Kidney tubule cell (primary cell): Measurements from ENCODE around the gene EXOSC1.
"Not testable (repeated sequence)": the region's sequence is repeated elsewhere in the genome, so short reads cannot be mapped to it uniquely, and the experiment has no call there.

ENCODE experiments used
- DNase-seq: peaks from one replicate; pipeline ENCODE4 v3.0.0-alpha.2; 2018; ENCODE audit warnings: low spot score

Gene EXOSC1, protein sequence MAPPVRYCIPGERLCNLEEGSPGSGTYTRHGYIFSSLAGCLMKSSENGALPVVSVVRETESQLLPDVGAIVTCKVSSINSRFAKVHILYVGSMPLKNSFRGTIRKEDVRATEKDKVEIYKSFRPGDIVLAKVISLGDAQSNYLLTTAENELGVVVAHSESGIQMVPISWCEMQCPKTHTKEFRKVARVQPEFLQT

GRCh38 chr10:97445722-97446639, at the start of gene EXOSC1, which contains the start of gene ZDHHC16:
EXOSC1 (minus strand) TSS chr10:97446006; CDS start chr10:97445985, 21 bp downstream.
ZDHHC16 (plus strand) TSS chr10:97446175; CDS start chr10:97451676, 5,501 bp downstream.
- peak; percentile 97 for DNase-seq

DNA sequence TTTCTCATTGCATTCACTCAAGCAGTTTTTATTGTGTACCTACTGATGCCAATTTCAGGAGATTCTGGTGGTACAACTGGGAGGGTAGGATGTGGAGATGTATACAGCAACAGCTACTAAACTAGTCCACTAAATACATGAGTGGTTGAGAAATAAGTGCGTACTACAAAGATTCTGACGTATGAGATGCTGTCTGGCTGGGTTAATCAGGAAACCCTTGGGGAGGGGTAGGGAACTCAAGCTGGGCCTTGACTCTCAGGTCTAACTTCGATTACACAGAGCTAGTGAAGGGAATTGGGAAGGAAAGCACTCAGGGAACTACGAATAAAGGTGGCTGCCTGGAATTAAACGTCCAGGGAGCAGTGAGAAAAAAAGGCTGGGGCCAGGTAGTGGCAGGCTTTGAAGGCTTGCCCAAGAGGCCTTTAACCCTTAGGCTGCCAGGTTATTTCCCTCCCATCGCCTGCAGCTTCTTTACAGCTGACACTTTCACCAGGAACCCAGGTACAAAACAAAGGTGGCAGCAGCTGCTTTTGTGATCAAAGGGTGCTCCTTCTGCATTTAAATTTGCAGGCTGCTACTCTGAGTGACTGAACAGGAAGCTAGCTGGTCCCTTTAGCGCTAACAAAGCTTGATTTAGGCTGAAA, 49.2 kb upstream of the EXOSC1 start:
- peak; percentile 13 for DNase-seq

DNA sequence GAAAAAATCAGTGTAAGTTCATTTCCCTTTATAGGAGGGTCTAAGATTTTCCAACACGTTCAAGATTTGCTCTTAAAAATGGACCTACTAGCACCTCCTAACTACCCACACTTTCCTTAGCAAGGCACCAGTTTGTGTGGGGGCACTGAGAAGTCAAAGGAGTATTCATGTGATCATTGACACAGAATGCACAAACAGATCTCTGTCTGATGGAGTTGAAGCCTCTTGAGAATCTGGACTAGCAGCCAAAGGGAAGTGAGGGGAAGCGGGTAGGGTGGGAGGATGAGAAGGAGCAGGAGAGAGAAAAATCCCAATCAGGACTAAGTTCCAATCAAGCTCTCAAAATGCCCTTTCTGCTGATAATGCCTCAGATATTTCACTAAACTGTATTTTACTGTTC, 48.3 kb upstream of the EXOSC1 start:
- DNase-seq, result no peak

GRCh38 chr10:97490592-97490991, 44.8 kb upstream of the EXOSC1 start:
- no peak for DNase-seq

- no peak for DNase-seq
Measured at GRCh38 chr10:97485647-97486281, 40.0 kb upstream of the EXOSC1 start.

GRCh38 chr10:97483921-97484320, 38.1 kb upstream of the EXOSC1 start:
- no peak for DNase-seq

GRCh38 chr10:97483506-97483905, 37.7 kb upstream of the EXOSC1 start:
- peak; percentile 22 for DNase-seq

DNA sequence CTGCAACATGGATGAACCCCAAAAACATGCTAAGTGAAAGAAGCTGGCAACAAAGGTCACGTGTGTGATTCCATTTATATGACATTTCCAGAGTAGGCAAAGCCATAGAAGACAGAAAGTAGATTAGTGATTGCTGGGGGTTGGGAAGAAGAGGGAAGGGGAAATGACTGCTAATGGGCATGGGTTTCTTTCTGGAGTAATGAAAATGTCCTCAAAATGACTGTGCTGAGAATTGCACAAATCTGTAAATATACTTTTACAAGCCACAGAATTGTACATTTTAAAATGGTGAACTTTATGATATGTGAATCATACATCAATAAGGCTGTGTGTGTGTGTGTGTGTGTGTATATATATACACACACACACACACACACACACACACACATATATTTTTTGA, 36.6 kb upstream of the EXOSC1 start:
- no peak for DNase-seq

DNA sequence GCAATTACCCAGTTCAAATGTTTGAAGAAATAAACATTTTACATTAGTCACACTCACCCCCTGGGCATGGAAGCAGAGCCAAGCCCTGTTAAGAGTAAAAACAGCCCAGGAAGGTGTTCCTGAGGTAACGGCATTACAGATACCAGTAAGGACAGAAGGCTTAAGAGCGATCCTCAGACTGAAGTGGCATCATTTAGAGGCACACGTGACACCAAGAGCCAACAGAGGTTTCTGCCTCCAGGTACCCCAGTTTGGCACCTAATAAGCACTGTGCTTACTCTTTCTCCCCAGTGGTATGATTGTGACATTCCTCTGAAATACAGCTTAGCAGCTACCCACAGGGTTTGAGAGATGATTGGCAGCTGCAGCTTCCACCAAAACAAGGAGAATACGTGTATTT, 35.3 kb upstream of the EXOSC1 start:
- DNase-seq, result no peak

GRCh38 chr10:97479939-97480338, 34.1 kb upstream of the EXOSC1 start:
- DNase-seq, result no peak

- DNase-seq, result not testable (repeated sequence)
Measured at GRCh38 chr10:97479410-97479809, 33.6 kb upstream of the EXOSC1 start.

DNA sequence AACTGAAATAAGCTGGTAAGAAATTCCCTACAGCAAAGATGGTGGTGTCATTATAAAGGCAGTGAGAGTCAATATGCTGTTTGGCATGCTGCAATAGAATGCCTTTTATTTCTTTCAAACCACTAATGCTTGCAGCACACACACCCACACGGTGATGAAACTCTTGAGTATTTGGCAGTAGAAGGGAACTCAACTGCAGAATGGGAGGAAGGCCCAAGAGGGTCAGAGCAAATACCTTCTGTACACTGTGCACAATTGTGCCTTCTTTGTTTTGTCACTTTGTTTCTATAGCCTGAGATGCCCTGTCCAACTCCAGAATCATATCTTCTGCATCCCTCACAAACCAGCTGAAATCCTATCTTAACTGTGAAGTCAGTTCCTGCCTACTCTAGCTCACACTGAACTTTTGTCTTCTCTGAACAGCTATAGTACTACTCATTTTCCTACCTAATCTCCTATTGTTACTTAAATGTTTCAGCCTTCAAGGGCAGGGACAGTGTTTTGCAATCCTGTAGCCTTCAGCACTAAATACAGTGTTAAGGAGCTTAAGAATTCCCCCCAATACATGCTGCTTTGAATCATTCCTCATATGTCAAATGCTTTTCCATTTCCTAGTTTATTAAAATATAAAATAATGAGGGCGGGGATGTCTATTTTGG, 30.3 kb upstream of the EXOSC1 start:
- DNase-seq, result no peak

DNA sequence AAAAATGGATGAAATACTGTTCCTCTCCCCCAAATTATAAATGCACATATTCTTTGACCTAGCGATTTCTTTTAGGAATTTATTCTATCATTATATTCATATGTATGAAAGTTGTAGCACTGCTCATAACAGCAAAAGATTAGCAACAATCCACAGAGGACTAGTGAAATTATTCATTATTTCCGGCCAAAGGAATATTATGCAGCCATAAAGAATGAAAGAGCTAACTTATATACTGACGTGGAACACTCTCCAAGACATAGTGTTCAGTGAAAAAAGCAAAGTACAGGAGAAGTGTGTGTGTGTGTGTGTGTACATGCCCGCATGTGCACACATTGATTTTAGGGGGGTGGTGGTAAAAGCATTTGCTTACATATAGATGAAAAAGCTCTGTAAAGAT, 29.1 kb upstream of the EXOSC1 start:
- DNase-seq, result no peak

DNA sequence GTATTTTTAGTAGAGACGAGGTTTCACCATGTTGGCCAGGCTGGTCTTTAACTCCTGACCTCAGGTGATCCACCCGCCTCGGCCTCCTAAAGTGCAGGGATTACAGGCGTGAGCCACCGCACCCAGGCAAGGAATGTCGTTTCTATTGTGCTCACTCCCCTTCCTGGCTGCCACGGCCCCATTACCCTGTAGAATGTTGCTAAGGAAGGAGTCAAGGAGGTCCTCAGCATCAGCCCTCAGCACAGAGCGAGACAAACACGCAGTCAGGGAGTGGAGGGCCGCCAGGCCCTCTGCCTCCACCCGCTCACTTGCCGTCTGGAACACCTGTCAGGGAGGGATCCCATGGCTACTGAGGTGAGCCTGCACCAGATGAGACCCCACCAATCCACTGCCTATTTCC, 23.0 kb upstream of the EXOSC1 start:
- DNase-seq, result not testable (repeated sequence)

GRCh38 chr10:97468162-97468561, 22.4 kb upstream of the EXOSC1 start:
- DNase-seq, result peak; percentile 25

GRCh38 chr10:97466755-97467154, 20.9 kb upstream of the EXOSC1 start:
- DNase-seq, result peak; percentile 86

DNA sequence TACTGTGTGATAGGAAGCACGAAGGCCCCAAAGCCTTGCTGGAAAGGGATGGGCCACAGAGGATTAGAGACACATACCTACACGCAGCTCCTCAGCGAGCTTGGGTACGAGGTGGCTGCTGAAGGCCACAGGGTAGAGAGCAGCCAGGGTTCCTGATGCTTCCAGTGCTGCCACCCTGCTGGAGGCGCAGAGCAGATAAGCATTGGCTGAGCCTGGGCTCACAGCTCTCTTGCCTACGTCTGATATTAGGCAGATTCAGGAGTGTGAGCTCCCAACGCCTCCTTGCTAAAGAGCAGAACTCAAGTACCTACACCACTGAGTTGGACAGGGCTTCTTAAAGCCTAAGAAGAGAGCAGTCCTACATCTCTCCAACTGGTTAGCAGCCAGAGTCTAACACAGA, 20.2 kb upstream of the EXOSC1 start:
- no peak for DNase-seq

- no peak for DNase-seq
Measured at GRCh38 chr10:97464226-97464625, 18.4 kb upstream of the EXOSC1 start.

- DNase-seq, result peak; percentile 75
Measured at GRCh38 chr10:97463363-97464132, 17.7 kb upstream of the EXOSC1 start.

GRCh38 chr10:97462309-97462708, 16.5 kb upstream of the EXOSC1 start:
- DNase-seq, result no peak

- DNase-seq, result no peak
Measured at GRCh38 chr10:97459933-97460332, 14.1 kb upstream of the EXOSC1 start.
